Measurements from ENCODE around the gene GJD3. TPM values are rescaled to one million over a fixed set of nuclear protein-coding genes. Genes with fewer than 3 reads are reported as not detected.

The GJD3 gene
- total RNA-seq, 1 experiment from 2014 or later = 0.71 TPM

DNA sequence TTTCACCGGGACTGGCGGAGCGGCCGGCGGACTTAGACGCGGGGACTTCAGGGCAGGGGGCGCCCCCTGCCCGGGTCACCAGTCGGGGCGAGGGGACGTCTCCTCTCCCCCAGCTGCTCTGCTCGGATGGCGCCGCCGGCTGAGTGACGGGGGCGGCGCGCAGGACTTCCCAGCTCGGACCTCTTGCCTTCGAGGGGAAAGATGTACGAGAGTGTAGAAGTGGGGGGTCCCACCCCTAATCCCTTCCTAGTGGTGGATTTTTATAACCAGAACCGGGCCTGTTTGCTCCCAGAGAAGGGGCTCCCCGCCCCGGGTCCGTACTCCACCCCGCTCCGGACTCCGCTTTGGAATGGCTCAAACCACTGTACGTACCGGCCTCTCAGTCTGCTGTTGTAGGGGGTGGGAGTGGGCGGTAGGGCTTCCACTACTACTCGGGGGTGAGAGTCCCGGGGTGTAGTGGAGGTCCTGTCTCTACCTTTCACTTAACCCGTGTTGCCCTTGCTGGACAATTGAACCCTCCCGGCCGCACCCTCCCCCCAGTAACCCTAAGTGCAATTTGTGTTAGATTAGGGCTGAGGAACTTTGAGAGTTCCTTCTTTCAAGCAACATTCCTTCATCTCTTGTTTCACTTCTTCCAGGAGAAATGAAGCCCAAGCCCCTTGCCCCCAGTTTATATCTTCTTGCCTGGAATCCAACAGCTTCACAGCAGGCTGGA lies 21.9 kb downstream of the GJD3 start:
- Mint-ChIP-seq H3K4me3 (ENCODE audit: low read depth, unreplicated experiment) (peak overlapping the region; percentile 89), H3K4me1 (ENCODE audit: low read depth, unreplicated experiment) (peaks cover 72% of the 10 kb centered on the region)

DNA sequence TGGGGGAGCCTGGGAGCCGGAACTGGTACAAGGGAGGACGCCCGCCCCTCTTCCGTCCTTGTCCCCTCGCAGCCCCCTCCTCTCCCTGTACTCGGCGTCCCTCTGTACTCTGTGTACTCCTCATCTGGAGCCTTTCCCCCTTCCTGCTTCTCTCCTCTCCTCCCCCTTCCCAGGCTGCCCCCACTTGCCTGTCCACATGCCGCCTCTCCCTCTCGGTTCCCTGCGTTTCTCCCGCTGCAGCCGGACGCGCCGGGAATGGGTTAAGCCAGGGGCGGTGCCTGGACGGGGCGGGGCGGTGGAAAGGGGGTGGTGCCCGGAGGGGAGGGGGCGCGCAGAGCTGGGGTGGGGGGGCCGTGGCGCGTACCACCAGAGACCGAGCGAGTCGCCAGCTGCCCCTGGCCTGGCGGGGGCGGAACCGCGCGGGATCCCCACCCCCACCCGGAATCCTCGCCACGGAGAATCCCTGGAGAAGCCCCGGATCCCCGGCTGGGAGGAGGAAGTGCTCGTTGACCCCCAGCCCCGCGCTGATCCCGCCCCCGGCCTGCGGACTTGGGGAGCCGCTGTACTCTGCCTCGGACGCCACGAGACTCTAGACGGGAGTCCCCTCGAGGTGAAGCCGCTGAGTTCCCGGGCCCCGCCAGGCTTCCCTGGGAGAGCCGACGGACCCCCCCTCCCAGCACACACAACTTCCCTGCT lies 22.6 kb downstream of the GJD3 start:
- Mint-ChIP-seq H3K4me3 (ENCODE audit: low read depth, unreplicated experiment) (peak overlapping the region; percentile 89), H3K36me3 (ENCODE audit: insufficient read depth, unreplicated experiment) (peaks cover 68% of the 10 kb centered on the region), H3K27ac (ENCODE audit: unreplicated experiment) (peak overlapping the region; percentile 75), H3K9me3 (ENCODE audit: low read depth, unreplicated experiment) (no peaks in the 10 kb centered on the region), H3K27me3 (ENCODE audit: unreplicated experiment) (no peaks in the 10 kb centered on the region), H3K4me1 (ENCODE audit: low read depth, unreplicated experiment) (peaks cover 65% of the 10 kb centered on the region)
- CTCF ChIA-PET = interaction anchor here (0.5 to 37.0 kb wide), 17 partner anchors 14 to 1897 kb away, joined by 3 to 1520 read pairs (median 4); partner anchors contain the start of genes RARA, TOP2A and WIPF2
- TF ChIP-seq, protein P1, sequence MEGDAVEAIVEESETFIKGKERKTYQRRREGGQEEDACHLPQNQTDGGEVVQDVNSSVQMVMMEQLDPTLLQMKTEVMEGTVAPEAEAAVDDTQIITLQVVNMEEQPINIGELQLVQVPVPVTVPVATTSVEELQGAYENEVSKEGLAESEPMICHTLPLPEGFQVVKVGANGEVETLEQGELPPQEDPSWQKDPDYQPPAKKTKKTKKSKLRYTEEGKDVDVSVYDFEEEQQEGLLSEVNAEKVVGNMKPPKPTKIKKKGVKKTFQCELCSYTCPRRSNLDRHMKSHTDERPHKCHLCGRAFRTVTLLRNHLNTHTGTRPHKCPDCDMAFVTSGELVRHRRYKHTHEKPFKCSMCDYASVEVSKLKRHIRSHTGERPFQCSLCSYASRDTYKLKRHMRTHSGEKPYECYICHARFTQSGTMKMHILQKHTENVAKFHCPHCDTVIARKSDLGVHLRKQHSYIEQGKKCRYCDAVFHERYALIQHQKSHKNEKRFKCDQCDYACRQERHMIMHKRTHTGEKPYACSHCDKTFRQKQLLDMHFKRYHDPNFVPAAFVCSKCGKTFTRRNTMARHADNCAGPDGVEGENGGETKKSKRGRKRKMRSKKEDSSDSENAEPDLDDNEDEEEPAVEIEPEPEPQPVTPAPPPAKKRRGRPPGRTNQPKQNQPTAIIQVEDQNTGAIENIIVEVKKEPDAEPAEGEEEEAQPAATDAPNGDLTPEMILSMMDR (IDR thresholded peaks at IDR 0.05; ENCODE audit: unreplicated experiment) = no peak
- intact Hi-C loops (cut with micrococcal nuclease; ENCODE audit: unreplicated experiment) = loop anchor here (1.0 kb wide), 1 partner anchor 25 kb away; no protein-coding TSS in a partner anchor
- DNase-seq = peak; percentile 100
- BruUV-seq (replicated peaks) = no TSS peak

More for the DNA sequence above, 21.9 kb downstream of the GJD3 start:
- CTCF ChIA-PET = interaction anchor here (0.5 to 37.0 kb wide), 15 partner anchors 13 to 1896 kb away, joined by 3 to 1520 read pairs (median 4); partner anchors contain the start of genes RARA and TOP2A
- BruUV-seq (replicated peaks) = TSS peak; percentile 66
- H3K9me3 Mint-ChIP-seq (ENCODE audit: low read depth, unreplicated experiment) = no peaks in the 10 kb centered on the region
- TF ChIP-seq, protein P1 (IDR thresholded peaks at IDR 0.05; ENCODE audit: unreplicated experiment) = peak; percentile 45
- intact Hi-C loops (cut with micrococcal nuclease; ENCODE audit: unreplicated experiment) = no loop called here
- H3K27ac Mint-ChIP-seq (ENCODE audit: unreplicated experiment) = peak overlapping the region; percentile 75
- DNase-seq = peak; percentile 68
- no peaks in the 10 kb centered on the region for H3K27me3 Mint-ChIP-seq (ENCODE audit: unreplicated experiment)
- H3K36me3 Mint-ChIP-seq (ENCODE audit: insufficient read depth, unreplicated experiment) = peaks cover 68% of the 10 kb centered on the region

DNA sequence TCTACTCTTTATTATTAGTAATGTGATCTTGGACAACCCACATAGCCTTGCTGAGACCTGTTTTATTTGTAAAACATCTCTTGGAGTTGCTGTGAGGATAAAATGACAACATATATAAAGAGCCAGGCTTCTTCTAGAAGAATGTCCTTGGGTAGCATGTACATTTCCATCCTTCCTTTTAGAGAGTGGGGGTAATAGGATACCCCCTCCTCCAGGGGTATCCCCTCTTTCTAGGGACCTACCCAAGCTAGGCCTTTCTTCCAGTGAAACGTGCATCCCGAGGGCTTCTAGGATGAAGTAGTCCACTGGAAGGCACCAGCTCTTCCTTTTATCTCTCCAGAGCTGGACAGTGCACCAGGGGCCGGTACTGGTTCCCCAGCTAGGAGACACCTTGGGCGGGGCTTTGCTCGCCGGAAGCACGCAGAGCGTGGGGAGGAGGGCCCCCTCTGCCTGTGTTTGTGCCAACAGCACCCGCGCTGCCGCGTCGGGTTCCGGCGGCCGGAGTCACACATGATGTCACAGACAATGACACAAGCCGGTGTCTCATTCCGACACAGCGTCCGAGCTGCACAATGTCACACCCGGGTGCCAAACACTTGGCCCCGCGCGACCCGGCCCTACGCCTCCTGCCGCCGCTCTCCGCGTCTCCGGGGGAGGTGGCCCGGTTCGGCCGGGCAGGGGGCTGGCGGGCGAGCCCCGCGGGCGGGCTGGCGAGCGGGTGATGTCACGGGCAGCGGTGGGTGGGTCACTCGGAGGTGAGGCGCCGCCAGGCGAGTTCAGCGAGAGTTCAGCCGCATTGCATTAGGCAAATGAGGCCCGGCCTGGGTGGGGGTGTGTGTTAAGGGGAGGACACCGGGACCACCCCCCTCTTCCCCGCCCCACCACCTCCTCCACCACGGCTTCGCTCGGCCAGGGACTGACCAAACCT lies 23.4 kb downstream of the GJD3 start:
- peak overlapping the region; percentile 89 for H3K4me3 Mint-ChIP-seq (ENCODE audit: low read depth, unreplicated experiment)
- no TSS peak for BruUV-seq (replicated peaks)
- TF ChIP-seq, protein P1 (IDR thresholded peaks at IDR 0.05; ENCODE audit: unreplicated experiment) = peak; percentile 92
- H3K4me1 Mint-ChIP-seq (ENCODE audit: low read depth, unreplicated experiment) = peaks cover 57% of the 10 kb centered on the region
- peaks cover 65% of the 10 kb centered on the region for H3K36me3 Mint-ChIP-seq (ENCODE audit: insufficient read depth, unreplicated experiment)
- H3K27ac Mint-ChIP-seq (ENCODE audit: unreplicated experiment) = peak overlapping the region; percentile 75
- CTCF ChIA-PET = interaction anchor here (0.5 to 37.0 kb wide), 18 partner anchors 15 to 401 kb away, joined by 3 to 1520 read pairs (median 4); partner anchors contain the start of genes NR1D1, RARA, TOP2A and WIPF2
- peak; percentile 100 for DNase-seq
- no peaks in the 10 kb centered on the region for H3K9me3 Mint-ChIP-seq (ENCODE audit: low read depth, unreplicated experiment)
- H3K27me3 Mint-ChIP-seq (ENCODE audit: unreplicated experiment) = no peaks in the 10 kb centered on the region
- intact Hi-C loops (cut with micrococcal nuclease; ENCODE audit: unreplicated experiment) = loop anchor here (1.0 kb wide), 1 partner anchor 24 kb away; no protein-coding TSS in a partner anchor

DNA sequence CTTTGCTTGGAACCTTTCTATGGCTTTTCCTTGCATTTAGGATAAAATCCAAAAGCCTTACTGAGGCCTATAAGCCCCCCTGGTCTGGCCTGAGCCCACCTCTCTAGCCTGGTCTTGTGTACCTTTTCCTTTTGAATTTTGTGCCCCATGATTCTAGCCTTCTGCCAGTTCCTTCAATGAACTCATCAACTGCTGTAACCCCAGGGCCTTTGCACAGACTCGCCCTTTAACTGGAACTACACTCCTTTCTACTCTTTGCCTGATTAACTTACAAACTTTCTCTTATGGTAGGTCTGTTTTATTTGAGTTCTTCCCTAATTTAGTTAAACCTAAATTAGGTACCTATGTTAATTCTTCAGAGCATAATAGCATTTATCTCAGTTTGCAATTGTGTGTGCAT lies 24.2 kb downstream of the GJD3 start:
- Mint-ChIP-seq H3K4me1 (ENCODE audit: low read depth, unreplicated experiment) (peaks cover 51% of the 10 kb centered on the region), H3K27ac (ENCODE audit: unreplicated experiment) (peak overlapping the region; percentile 75), H3K9me3 (ENCODE audit: low read depth, unreplicated experiment) (no peaks in the 10 kb centered on the region), H3K36me3 (ENCODE audit: insufficient read depth, unreplicated experiment) (peaks cover 56% of the 10 kb centered on the region), H3K27me3 (ENCODE audit: unreplicated experiment) (no peaks in the 10 kb centered on the region), H3K4me3 (ENCODE audit: low read depth, unreplicated experiment) (no peak overlapping the region)
- CTCF ChIA-PET = interaction anchor here (0.5 to 37.0 kb wide), 9 partner anchors 16 to 240 kb away, joined by 3 to 1520 read pairs (median 5); partner anchors contain the start of genes NR1D1, RARA, TOP2A and WIPF2
- intact Hi-C loops (cut with micrococcal nuclease; ENCODE audit: unreplicated experiment) = no loop called here
- no peak for DNase-seq
- no TSS peak for BruUV-seq (replicated peaks)
- TF ChIP-seq, protein P1 (IDR thresholded peaks at IDR 0.05; ENCODE audit: unreplicated experiment) = no peak

Measured in Calu3 (cell line).